DMS53 treated with DMSO at 0.1 percent for 48 hours (cell line): Measurements from ENCODE around the gene NCF1.
"Not testable (repeated sequence)": the region's sequence is repeated elsewhere in the genome, so short reads cannot be mapped to it uniquely, and the experiment has no call there.

Experiments
- DNase-seq: peaks from one replicate; lab custom pipeline; 2025; ENCODE audit not compliant: unreplicated experiment; lab: John Stamatoyannopoulos, UW

Gene NCF1

GRCh38 chr7:74773760-74774750 lies at the start of gene NCF1:
TSS of gene NCF1 (plus strand) at chr7:74774011. CDS start at chr7:74774032, 21 bp downstream.
- not testable (repeated sequence) for DNase-seq

- no peak for DNase-seq
These were observed 48.0 kb upstream of the NCF1 start for GRCh38 chr7:74725840-74726239.

GRCh38 chr7:74726309-74727101 lies 47.3 kb upstream of the NCF1 start:
- no peak for DNase-seq

- DNase-seq: not testable (repeated sequence)
These were observed 45.1 kb upstream of the NCF1 start for GRCh38 chr7:74728686-74729085.

GRCh38 chr7:74730186-74730585 lies 43.6 kb upstream of the NCF1 start:
- DNase-seq: not testable (repeated sequence)

GRCh38 chr7:74739974-74740703 lies 33.7 kb upstream of the NCF1 start:
- not testable (repeated sequence) for DNase-seq

GRCh38 chr7:74743936-74744557 lies 29.8 kb upstream of the NCF1 start:
- DNase-seq: not testable (repeated sequence)

- not testable (repeated sequence) for DNase-seq
These were observed 19.8 kb upstream of the NCF1 start for GRCh38 chr7:74753921-74754482.

- not testable (repeated sequence) for DNase-seq
These were observed 17.1 kb upstream of the NCF1 start for GRCh38 chr7:74756673-74757072.

GRCh38 chr7:74758268-74758667 lies 15.5 kb upstream of the NCF1 start:
- not testable (repeated sequence) for DNase-seq

GRCh38 chr7:74758982-74759381 lies 14.8 kb upstream of the NCF1 start:
- DNase-seq: not testable (repeated sequence)

GRCh38 chr7:74765205-74765918 lies 8.4 kb upstream of the NCF1 start:
- not testable (repeated sequence) for DNase-seq

- not testable (repeated sequence) for DNase-seq
These were observed 7.3 kb upstream of the NCF1 start for GRCh38 chr7:74766509-74766908.

- not testable (repeated sequence) for DNase-seq
These were observed 6.8 kb upstream of the NCF1 start for GRCh38 chr7:74766991-74767390.

- not testable (repeated sequence) for DNase-seq
These were observed 3.7 kb upstream of the NCF1 start for GRCh38 chr7:74770062-74770461.

GRCh38 chr7:74772093-74772492 lies 1.7 kb upstream of the NCF1 start:
- not testable (repeated sequence) for DNase-seq

GRCh38 chr7:74775111-74775510 lies 1.3 kb downstream of the NCF1 start:
- not testable (repeated sequence) for DNase-seq

- not testable (repeated sequence) for DNase-seq
These were observed 5.2 kb downstream of the NCF1 start for GRCh38 chr7:74779053-74779452.

GRCh38 chr7:74781746-74782145 lies 7.9 kb downstream of the NCF1 start:
- DNase-seq: not testable (repeated sequence)
